Smooth muscle cell (in vitro differentiated cells): Measurements from ENCODE around the gene PAN3. TPM values are rescaled to one million over a fixed set of nuclear protein-coding genes. Genes with fewer than 3 reads are reported as not detected.

Source experiments
- DNase-seq: peaks from one replicate; lab custom pipeline; 2025; ENCODE audit not compliant: unreplicated experiment; lab: John Stamatoyannopoulos, UW
- H2AFZ ChIP-seq: fragments of 200-600 bp; sonication (generic); 2 replicates; pipeline ENCODE4 v1.6.0; 2016; ENCODE audit warnings: antibody characterized with exemption, low read depth, mild to moderate bottlenecking
- H3F3A ChIP-seq: fragments of 200-600 bp; sonication (generic); 2 replicates; pipeline ENCODE4 v1.6.0; 2017; ENCODE audit warnings: antibody characterized with exemption, low read depth
- H3K27ac ChIP-seq: fragments of 200-600 bp; sonication (generic); 2 replicates; pipeline ENCODE4 v1.5.1; 2016; ENCODE audit warnings: low read depth, mild to moderate bottlenecking
- H3K27me3 ChIP-seq: fragments of 200-600 bp; sonication (generic); 2 replicates; pipeline ENCODE4 v1.6.1; 2016; ENCODE audit warnings: low read depth, mild to moderate bottlenecking
- H3K36me3 ChIP-seq: fragments of 200-600 bp; sonication (generic); 2 replicates; pipeline ENCODE4 v1.5.1; 2016; ENCODE audit warnings: low read depth
- H3K4me1 ChIP-seq: fragments of 200-600 bp; sonication (generic); 2 replicates; pipeline ENCODE4 v1.5.1; 2016; ENCODE audit warnings: low read depth
- H3K4me2 ChIP-seq: fragments of 200-600 bp; sonication (generic); 2 replicates; pipeline ENCODE4 v1.6.0; 2016; ENCODE audit warnings: mild to moderate bottlenecking
- H3K4me3 ChIP-seq: fragments of 200-600 bp; sonication (generic); 2 replicates; pipeline ENCODE4 v1.5.1; 2016; ENCODE audit warnings: mild to moderate bottlenecking
- H3K79me2 ChIP-seq: fragments of 200-600 bp; sonication (generic); 2 replicates; pipeline ENCODE4 v1.6.0; 2016; ENCODE audit warnings: low read depth, mild to moderate bottlenecking
- H3K9ac ChIP-seq: fragments of 200-600 bp; sonication (generic); 2 replicates; pipeline ENCODE4 v1.6.0; 2016; ENCODE audit warnings: low read depth
- H3K9me3 ChIP-seq: fragments of 200-600 bp; sonication (generic); replicated peaks from 2 replicates; pipeline ENCODE4 v1.5.1; 2016; ENCODE audit warnings: low read depth
- H4K20me1 ChIP-seq: fragments of 200-600 bp; sonication (generic); 2 replicates; pipeline ENCODE4 v1.6.0; 2016; ENCODE audit warnings: low read depth
- CTCF ChIP-seq: fragments of 200-600 bp; sonication (generic); IDR thresholded peaks from 2 replicates; pipeline ENCODE4 v1.5.1; 2017; ENCODE audit warnings: borderline replicate concordance, mild to moderate bottlenecking, antibody characterized with exemption; ENCODE audit not compliant: insufficient read depth, poor library complexity, severe bottlenecking
- WGBS: methylation state at CpG from one replicate; pipeline ENCODE4 v1.1.7; 2016; ENCODE audit warnings: low lambda C conversion rate; 5-methylcytosine and 5-hydroxymethylcytosine counted together
- polyA plus RNA-seq: library from polyadenylated mRNA; unstranded; fragments of >200 nt; fragmentation: Nextera tagmentation; extraction: Ambion mirVana; gene quantifications from 2 replicates; pipeline ENCODE4 v1.2.1, GENCODE V29; 2016
- total RNA-seq: library from RNA; depleted of rRNA; stranded (reverse); fragments of >200 nt; gene quantifications from 2 replicates; pipeline ENCODE4 v1.2.3, GENCODE V29; 2014

Gene PAN3
- total and polyA plus RNA-seq, 2 experiments from 2014 or later, result 2.9 to 28.2 TPM

GRCh38 chr13:28219408-28220099 lies 81.2 kb downstream of the PAN3 start:
- no peak for TF ChIP-seq CTCF

GRCh38 chr13:28220166-28220565 lies 81.8 kb downstream of the PAN3 start:
- peaks cover 3% of the 10 kb centered on the region for H3K79me2 ChIP-seq
- WGBS, result 97% methylated on average over 4 of the region's 4 CpGs
- peaks cover 4% of the 10 kb centered on the region for H3K36me3 ChIP-seq
- no peaks in the 10 kb centered on the region for H3K27me3 ChIP-seq
- H3K4me2 ChIP-seq, result no peak overlapping the region
- no peak overlapping the region for H3K9ac ChIP-seq
- no peak overlapping the region for H2AFZ ChIP-seq
- DNase-seq, result no peak
- TF ChIP-seq CTCF, result no peak
- H3K9me3 ChIP-seq, result no peaks in the 10 kb centered on the region
- no peaks in the 10 kb centered on the region for H4K20me1 ChIP-seq
- no peaks in the 10 kb centered on the region for H3F3A ChIP-seq
- no peak overlapping the region for H3K4me3 ChIP-seq
- H3K4me1 ChIP-seq, result no peaks in the 10 kb centered on the region
- no peak overlapping the region for H3K27ac ChIP-seq

More at GRCh38 chr13:28219408-28220099, 81.2 kb downstream of the PAN3 start:
- WGBS, result 99% methylated on average over 4 of the region's 4 CpGs
- Histone ChIP-seq H3K36me3 (peaks cover 4% of the 10 kb centered on the region), H3K4me2 (no peak overlapping the region), H3K27ac (no peak overlapping the region), H3F3A (no peaks in the 10 kb centered on the region), H3K4me3 (no peak overlapping the region), H2AFZ (no peak overlapping the region), H3K4me1 (no peaks in the 10 kb centered on the region), H4K20me1 (no peaks in the 10 kb centered on the region), H3K9ac (no peak overlapping the region), H3K79me2 (peaks cover 3% of the 10 kb centered on the region), H3K9me3 (no peaks in the 10 kb centered on the region), H3K27me3 (no peaks in the 10 kb centered on the region)
- no peak for DNase-seq

GRCh38 chr13:28229522-28230411 lies 91.4 kb downstream of the PAN3 start:
- no peaks in the 10 kb centered on the region for H3K79me2 ChIP-seq
- 86% methylated on average over 4 of the region's 4 CpGs for WGBS

More at GRCh38 chr13:28229522-28230411, 91.4 kb downstream of the PAN3 start:
- H3K27ac ChIP-seq, result no peak overlapping the region
- H3K9me3 ChIP-seq, result no peaks in the 10 kb centered on the region
- H2AFZ ChIP-seq, result no peak overlapping the region
- no peak for TF ChIP-seq CTCF
- H3K27me3 ChIP-seq, result no peaks in the 10 kb centered on the region
- no peak overlapping the region for H3K4me3 ChIP-seq
- H3K9ac ChIP-seq, result no peak overlapping the region
- no peaks in the 10 kb centered on the region for H3K4me1 ChIP-seq
- peaks cover 4% of the 10 kb centered on the region for H3K36me3 ChIP-seq
- DNase-seq, result no peak
- no peaks in the 10 kb centered on the region for H3F3A ChIP-seq
- no peak overlapping the region for H3K4me2 ChIP-seq
- H4K20me1 ChIP-seq, result peaks cover under 1% of the 10 kb centered on the region
